Measurements from ENCODE around the gene MESD.
A peak's percentile ranks its signal among the peaks of the same experiment; 100 is the strongest.

The MESD gene

DNA sequence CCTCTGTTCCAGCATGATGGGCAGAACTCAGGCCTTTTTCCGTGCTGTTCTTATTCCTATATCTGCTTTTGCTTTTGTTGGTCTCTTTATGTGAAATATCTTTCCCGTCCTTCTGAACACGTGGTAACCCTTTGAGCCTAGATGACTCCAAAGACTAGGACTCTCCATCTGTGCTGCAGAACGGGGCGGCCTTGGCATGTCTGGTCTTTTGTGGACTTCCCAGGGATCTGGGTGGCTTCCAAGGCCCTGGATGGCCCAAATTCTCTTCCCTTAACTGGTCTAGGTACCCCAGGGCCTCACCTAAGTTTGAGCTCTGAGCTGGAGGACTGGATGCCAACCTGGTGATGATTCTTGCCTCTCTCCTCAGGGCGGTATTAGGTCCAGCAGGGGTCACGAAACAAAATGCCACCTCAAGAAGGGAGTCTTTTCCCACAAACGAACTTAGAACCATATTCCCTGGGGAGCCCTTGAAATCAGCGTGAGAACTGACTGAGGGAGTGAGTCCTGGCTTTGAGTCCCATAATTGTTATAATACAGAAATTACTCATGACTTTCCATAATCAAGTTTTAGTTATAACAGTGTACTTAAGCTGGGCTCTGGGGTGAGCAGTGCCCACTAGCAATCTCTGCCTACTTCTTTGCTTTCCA is 25.0 kb upstream of the MESD start:
- no peak for DNase-seq

DNA sequence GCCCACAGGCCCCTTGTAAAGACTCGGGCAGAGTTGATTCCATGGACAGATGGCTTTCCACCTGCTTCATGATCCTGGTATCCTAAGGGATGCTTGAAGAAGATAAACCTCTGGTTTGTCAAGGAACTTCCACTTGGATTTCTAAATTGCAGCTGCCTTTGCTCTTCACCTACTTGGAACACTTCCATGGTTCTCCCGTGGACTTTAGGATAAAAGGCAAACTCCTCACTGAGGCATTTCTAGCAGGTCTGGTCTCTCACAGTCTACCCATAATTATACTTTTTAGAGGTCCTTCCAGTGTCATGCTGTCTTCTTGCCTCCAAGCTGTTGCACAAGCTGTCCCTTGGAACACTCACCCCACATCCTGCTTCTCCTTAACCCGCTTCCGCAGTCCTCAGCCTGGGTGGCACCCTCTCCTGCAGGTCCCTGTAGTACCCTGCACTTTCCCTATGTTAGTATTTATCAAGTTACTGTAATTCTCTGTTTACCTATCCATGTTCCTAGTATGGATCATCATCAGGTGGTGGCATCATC is 23.8 kb upstream of the MESD start:
- DNase-seq: no peak

DNA sequence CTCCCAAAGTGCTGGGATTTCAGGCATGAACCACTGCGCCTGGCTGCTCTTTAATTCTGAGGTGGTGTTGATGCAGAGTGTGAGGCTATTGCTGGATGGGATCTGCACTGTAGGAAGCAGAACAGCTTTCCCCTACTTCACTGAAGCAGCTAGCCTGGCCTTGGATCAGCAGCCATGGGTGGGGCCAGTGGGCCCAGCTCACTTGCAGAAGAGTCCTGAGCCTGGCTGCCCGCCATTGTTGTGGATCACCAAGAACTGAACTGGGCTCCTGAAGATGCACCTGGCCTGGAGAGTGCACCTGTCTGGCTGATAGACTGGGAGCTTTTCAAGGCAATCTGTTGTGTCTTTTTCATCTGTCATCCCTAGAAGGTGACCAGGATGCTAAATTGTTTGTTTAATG is 23.0 kb upstream of the MESD start:
- no peak for DNase-seq

DNA sequence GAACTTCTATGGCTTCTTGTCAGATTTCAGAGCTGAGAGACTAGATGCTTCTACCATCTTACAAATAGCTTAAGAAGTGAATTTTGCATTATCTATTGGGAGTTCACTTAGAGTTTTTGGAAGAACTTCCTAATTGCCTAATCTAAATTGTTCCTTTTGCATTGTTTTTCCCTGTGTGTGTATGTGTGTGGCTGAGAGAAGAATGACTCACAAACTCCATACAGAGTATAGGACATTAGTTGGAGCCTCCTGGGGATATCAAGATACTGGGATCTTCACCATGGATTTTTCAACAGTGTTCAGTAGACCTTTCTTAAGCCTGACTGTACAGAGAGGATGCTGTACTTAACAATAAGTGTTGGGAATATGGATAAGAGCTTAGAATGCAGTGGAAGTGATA is 22.0 kb upstream of the MESD start:
- DNase-seq: no peak

DNA sequence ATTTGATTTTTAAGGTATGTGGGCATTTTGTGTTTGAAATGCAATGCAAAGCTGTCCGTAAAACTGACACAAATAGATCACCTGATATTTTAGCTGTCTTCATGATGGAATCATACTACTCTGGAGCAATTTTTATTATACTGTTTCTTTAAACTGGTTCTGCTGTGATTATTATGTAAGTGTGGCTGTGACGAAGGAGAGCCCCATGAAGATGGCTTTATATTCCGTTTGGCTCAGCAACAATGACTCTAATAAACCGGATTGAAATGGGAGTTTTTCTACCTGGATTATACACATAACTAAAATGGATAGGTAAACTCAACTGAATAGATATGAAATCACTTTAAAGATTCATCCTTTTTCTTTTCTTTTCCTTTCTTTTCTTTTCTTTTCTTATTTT is 20.5 kb upstream of the MESD start:
- DNase-seq: no peak

DNA sequence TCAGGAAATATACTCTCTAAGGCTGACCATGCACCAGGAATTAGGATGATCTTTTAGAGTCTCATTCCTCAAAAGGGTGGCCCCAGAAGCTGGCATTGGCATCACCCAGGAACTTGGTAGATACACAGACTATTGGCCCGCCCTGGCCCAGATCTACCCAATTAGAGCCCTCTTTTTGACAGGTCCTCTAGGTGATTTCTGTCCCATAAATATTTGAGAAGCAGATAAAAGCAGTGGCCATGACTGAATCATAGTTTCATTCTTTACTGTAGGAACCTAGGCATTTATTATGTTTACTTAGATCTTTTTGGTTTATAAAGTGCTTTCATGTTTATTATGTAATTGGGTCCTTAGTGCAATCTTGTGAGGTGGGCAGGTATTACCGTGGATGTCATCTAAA is 18.7 kb upstream of the MESD start:
- no peak for DNase-seq

DNA sequence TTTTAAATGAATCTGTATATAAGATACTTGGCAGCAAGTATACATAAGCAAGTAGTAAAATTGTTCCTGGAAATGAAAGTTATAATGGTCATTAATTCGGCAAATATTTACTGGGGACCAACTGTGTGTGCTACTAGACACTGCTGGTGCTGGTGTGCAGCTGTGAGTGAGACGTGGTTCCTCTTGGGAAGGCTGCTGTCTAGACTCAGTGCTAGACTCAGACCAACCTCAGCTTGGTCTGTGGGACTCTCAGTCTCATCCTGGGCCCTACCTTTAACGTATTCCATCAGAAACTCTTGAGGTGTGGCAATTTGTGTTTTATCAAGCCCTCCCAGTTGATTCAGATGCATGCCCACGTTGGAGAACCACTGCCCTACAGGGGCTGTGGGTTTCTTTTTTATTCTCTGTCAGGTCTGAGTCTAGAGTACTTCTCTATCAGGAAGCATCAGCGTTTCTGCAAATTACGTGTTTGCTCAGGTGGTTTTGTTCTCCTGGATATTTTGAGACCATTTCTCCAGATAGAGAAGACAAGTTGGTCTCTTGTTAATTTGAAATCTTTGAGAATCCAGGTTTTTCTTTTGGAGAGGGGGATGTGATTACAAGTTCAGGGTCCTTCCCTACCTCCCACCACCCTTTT is 17.9 kb upstream of the MESD start:
- no peak for DNase-seq

DNA sequence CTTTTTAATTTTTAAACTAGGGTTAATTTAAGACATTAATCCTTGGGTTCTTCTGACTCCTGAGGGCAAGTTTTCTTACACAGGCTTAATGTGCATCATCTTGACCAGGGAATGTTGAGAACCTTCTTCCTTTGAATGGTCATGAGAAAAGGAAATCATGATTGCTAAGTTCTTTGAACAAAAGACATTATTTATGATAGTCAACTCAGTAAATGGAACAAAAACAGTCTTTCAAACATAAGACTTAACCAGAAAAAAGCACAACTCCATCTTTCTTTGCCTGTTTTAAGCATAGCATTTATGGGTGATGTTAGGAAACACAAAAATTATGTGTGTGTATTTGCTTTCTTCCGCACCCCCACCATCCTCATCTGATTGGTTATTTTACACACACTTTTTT is 16.5 kb upstream of the MESD start:
- no peak for DNase-seq

DNA sequence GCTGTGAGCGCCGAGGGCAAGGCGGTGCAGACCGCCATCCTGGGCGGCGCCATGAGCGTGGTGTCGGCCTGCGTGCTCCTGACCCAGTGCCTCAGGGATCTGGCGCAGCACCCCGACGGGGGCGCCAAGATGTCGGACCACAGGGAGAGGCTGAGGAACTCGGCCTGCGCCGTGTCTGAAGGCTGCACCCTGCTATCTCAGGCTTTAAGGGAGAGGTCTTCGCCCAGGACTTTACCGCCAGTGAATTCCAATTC is 13.4 kb upstream of the MESD start:
- DNase-seq: no peak

DNA sequence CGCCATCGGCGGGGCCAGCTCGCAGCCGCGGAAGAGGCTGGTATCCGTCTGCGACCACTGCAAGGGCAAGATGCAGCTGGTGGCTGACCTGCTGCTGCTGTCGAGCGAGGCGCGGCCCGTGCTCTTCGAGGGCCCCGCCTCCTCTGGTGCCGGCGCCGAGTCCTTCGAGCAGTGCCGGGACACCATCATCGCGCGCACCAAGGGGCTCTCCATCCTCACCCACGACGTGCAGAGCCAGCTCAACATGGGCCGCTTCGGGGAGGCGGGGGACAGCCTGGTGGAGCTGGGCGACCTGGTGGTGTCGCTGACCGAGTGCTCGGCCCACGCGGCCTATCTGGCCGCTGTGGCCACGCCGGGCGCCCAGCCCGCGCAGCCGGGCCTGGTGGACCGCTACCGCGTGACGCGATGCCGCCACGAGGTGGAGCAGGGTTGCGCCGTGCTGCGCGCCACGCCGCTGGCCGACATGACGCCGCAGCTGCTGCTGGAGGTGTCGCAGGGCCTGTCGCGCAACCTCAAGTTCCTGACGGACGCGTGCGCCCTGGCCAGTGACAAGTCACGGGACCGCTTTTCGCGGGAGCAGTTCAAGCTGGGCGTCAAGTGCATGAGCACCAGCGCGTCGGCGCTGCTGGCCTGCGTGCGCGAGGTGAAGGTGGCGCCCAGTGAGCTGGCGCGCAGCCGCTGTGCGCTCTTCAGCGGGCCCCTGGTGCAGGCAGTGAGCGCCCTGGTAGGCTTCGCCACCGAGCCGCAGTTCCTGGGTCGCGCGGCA is 12.9 kb upstream of the MESD start:
- DNase-seq: no peak

DNA sequence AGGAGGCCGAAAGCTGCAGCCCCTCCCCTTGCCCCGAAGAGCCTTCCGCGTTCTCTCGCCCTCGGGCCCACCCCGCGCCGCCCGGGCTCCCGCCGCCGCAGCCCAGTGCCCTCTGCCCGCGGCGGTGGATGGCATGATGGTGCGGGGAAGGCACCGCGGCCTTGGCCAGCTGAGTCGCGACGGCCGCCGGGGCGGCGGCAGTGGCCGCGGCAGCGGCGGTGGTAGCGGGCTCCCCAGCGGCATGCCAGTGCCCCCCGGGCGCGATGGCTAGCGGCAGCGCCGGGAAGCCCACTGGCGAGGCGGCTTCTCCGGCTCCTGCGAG is 12.4 kb upstream of the MESD start:
- DNase-seq: no peak

DNA sequence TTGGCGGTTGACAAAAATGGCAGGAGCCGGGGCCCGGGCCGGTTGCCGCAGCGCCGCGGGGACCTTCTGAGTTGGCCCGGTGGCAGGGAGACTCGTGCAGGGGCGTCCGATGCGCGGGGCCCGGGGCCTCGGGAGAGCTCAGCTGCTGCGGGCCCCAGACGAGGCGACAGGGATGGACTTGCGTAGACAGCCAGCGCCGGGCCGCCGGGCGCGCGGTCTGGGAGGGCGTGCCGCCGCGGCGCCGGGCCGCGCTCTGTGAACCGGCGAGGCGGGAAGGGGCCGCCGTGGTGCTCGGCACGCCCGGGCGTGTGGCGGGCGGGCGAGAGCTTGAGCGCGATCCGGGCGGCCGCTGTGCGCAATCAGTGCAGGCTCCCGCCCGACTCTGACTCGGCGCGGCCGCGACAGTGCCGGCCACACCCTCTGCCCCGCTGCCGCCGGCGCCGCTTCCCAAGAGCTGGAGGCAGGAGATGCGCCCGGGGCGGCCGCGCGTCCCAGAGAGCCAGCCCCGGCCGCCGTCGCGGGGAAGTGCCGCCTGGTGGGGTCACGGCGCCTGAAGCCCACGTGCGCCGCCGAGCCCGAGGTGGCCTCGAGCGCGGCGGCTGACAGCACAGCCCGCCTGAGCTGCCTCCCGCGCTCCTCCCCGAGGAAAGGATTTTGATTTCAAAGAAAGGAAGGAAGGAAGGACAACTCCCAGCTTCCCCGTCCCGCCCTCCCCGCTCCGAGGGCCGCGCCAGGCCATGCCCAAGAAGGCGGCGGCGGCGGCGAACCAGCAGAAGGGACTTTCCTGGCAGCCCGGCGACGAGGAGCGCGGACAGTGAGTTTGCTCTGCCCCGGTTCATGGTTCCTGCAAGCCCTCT is 11.8 kb upstream of the MESD start:
- peak; percentile 47 for DNase-seq

DNA sequence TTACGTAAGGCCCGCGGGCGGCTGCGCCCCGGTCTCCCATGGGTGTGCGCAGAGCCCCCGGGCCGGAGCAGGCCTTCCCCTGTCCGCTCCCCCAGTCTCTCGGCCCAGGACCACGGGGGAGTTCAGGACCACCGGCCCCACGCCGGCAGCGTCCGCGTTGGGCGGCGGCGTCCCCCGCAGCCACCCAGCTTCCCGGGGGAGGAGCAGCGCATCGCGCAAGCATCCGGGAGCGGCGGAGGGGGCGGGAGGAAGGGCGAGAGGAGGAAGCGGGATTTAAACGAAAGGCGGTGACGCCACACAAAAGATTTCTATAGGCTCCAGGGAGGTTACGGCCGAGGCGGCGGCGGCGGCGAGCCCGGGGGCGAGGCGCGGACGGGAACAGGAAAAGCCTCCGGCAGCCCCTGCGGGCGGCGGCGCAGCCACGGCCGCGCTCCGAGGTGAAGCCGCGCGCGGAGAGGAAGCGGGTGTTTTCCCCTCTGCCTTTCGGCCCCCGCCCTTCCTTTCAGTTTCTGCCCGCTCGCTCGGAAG is 11.1 kb upstream of the MESD start, which contains the start of gene TLNRD1:
Gene TLNRD1, plus strand, starts transcription at position 300 of the 528 bp plus-strand sequence. CDS start 1,349 bp downstream, outside the sequence.
- DNase-seq: peak; percentile 82

DNA sequence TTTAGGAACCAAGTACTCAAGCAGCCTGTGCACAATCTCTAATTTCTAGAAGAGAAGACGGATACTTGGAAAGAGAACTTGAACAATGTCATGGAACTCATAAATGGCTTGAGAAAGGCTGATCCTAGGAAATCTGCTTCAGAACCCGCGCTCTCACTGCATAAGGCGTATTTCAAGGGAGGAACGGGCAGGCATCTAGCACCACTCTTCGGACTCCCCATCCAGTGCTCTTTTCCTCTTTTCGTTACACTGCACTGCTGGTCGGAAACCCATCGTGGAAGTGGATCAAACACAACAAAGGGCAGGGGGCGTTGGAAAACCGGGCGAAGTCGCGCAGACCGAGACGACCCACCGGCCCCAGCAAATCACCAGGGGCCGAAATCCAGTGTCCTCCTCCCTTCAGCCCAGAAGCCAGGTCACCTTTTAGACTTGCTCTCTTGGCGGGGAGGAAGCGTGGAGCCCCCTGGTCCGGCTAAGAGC is 10.6 kb upstream of the MESD start:
- peak; percentile 19 for DNase-seq

DNA sequence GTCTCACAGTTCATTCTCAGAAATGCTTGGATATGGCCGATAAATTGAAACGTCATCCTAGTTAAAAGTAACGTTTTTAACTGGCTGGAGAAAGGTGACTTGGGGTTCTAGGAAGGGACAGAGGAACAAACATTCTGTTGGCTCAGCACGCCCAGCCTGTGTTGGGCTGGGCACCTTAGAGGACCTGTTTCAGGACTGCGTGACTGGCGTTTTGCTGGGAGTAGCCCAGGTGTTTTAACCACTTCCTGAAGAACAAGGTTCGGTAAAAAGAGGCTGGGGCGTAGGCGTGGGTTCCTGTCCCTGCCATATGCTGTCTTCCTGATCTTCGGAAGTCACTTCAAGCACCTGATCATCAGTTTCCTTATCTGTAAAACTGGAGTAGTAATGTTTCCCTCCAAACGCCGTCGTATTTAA is 10.0 kb upstream of the MESD start:
- peak; percentile 69 for DNase-seq

DNA sequence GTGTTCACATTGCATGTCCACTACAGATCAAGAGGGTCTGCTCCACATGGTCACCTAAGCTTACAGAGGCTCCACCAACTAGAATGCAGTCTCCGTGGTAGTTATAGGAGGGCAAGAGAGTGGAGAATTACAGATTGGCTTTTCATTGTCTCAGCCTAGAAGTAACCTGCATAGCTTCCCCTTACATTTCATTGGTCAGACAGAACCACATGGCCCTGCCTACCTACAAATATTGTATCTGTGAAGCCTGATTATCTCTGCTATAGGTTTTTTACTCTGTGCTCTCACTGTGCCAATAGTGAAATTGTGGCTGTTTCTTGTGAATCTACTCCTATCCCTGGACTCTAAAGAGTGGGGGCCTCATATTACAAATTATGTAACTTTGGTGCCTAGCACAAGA is 8.6 kb upstream of the MESD start:
- no peak for DNase-seq

DNA sequence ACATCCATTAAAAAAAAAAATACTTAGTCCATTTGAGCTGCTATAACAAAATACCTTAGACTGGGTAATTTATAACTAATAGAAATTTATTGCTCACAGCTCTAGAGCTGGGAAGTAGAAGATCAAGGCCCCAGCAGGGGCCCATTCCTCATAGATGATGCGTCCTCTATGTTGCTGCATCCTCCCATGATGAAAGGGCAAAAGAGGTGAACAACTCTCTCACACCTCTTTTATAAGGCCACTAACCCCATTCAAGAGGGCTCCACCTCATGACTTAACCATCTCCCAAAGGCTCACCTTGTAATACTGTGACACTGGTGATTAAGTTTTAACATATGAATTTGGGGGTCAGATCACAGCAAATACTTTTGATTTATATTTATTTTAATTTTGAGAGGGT is 8.1 kb upstream of the MESD start:
- DNase-seq: no peak

DNA sequence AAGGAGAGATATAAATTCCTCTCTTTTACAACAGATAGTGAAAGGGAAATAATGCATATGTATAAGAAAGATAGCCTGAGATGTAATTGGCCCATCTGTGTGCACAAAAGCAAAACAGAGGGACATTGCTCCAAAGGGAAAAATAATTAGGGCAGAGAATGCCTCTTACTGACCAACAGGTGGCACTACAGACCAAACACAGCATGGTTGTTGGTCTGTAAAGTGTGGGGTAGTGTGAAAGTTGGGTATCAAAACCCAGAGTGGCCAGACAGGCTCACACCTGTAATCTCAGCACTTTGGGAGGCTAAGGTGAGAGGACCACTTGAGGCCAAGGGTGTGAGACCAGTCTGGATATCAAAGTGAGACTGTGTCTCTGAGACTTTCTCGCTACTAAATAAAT is 6.6 kb upstream of the MESD start:
- DNase-seq: no peak

DNA sequence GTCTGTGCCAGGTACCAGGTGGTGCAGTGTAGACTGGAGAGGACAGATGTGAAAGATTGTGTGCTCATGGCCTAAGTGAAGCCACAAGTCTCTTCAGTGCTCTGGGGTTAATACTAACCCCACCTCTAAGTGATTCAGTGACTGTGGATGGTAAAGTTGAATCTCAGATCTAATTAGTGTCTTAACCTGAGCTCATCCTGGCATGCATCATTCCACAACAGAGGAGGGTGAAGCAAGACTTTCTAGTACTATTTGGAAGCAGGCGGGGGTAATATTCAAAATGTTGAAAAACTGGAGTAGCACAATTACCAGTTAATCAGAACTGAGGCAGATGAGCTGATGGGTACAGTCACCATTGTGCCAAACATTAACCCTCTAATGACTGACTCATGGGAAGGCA is 2.8 kb upstream of the MESD start:
- no peak for DNase-seq

DNA sequence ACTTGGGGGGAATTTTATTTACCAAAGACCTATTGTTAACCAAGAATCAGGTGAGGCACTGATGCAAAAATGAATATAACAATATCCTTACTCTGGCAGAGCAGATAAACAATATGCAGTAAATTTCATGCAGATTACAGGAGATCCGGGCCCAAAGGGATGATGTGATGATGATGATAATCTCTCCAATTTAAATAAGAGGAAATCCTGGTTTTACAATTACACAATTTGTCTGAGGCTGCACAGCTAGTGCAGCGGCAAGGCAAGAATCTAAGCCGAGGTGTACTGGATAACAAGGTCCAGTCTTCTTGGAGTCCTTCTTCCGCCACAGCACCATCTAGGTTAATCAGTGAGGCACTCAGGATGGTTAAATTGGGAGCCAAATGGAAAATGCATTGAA is 2.4 kb upstream of the MESD start:
- DNase-seq: no peak

DNA sequence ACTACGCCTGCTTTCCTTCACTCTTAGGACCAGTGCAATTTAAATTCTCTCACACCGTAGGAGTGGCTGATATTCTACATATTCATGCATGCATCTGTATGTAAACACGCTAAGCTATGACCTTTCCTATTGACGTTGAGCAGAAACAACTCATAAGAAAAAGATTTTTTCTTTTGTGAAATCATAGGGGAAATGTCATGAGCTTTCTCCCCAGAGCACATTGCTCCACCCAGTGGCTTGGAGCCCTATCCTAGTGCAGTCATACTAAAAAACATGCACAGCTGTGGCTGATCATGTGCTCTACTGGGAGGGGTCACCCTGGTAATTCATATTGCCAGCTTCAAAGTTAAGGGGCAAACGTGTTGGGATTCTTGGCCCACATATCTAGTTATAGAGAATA is 1.8 kb upstream of the MESD start:
- no peak for DNase-seq

DNA sequence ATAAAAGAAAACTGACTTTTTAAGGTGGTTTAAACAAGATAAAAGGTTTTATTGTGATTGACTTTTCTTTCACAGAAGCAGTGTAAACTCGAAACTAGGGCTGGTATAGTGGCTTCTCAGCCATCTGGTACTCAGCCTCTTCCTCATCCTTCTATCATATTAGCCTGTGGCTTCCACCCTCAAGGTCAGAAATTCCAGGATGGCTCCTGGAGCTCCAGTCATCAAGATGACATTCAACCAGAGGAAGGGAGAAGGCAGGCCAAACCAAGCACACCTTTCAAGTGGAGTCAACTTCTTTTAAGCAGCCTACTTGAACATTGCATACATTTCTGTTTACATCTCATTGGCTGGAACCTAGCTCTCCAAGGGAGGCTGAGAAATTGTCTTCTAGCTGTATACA is 1.3 kb upstream of the MESD start:
- DNase-seq: no peak

DNA sequence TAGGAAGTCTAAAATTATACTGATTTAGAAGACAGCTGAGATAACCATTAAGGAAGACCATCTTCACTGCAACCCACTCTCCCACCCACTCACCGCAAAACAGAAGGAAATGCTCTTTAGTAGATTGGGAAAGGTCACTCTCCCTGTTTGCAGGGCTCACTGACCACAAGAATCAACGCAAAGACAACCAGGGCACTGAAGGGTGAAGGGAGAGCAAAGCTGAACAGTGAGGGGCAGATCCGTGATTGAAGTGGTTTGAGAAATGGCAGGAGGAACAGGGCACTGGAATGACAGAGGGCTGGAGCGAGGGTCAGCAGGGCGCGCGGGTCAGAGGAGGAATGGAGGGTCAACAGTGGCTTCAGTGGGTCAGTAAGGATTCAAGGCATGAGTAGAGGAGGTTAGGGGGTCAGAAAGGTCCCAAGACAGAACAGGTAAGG is 520 bp downstream of the MESD start:
- DNase-seq: no peak

Measured in stimulated activated CD4-positive, alpha-beta T cell treated with anti-CD3 and anti-CD28 coated beads, Interleukin-4, amount 100 ng/mL, for 24 hours (primary cell).